Uterus (tissue), 4 donors: ENCODE data around the gene MFSD12. TPM values are rescaled to one million over a fixed set of nuclear protein-coding genes. Genes with fewer than 3 reads are reported as not detected.

Experiments
- DNase-seq, 2 donors: peaks; one replicate each; pipeline ENCODE4 v3.0.0-alpha.2; 2019 to 2020
- H3K27ac ChIP-seq, 2 donors: fragments of 200-600 bp; sonication (generic); 1 replicate in 1 of 2; 2 replicates in 1 of 2; pipeline ENCODE4 v1.5.1; 2016 to 2018
- H3K27me3 ChIP-seq, 2 donors: fragments of 200-600 bp; sonication (generic); one replicate each; pipeline ENCODE4 v1.5.1; 2018 to 2019; ENCODE audit warnings: control low read depth in 1 of 2
- H3K36me3 ChIP-seq, 2 donors: fragments of 200-600 bp; sonication (generic); one replicate each; pipeline ENCODE4 v1.5.1; 2019; ENCODE audit warnings: control low read depth in 1 of 2
- H3K4me1 ChIP-seq, 2 donors: fragments of 200-600 bp; sonication (generic); one replicate each; pipeline ENCODE4 v1.5.1; 2018 to 2019; ENCODE audit warnings: control low read depth in 1 of 2
- H3K4me3 ChIP-seq, 2 donors: fragments of 200-600 bp; sonication (generic); 1 replicate in 1 of 2; 2 replicates in 1 of 2; pipeline ENCODE4 v1.5.1; 2018 to 2019; ENCODE audit warnings: mild to moderate bottlenecking in 1 of 2
- H3K9me3 ChIP-seq, 2 donors: fragments of 200-600 bp; sonication (generic); one replicate each; pipeline ENCODE4 v1.5.1; 2019; ENCODE audit warnings: control low read depth in 1 of 2
- CTCF ChIP-seq, 4 experiments: fragments of 200-600 bp in 2 of 4; fragments of 450-650 bp in 2 of 4; sonication (generic) in 2 of 4; IDR thresholded peaks; one replicate each; pipeline ENCODE4 v1.5.1; 2016 to 2019; ENCODE audit warnings: antibody characterized with exemption in 4 of 4, mild to moderate bottlenecking in 2 of 4, moderate library complexity in 1 of 4
- POLR2A ChIP-seq, 2 donors: fragments of 450-650 bp; IDR thresholded peaks; one replicate each; pipeline ENCODE4 v1.6.1; 2016; ENCODE audit warnings: antibody characterized with exemption in 2 of 2, mild to moderate bottlenecking in 1 of 2, moderate library complexity in 1 of 2
- intact Hi-C: fragments of 100-400 bp; cut with DNase I; formaldehyde crosslinking; loops from one replicate; pipeline ENCODE4 v1.15.1; 2023; ENCODE audit warnings: low total_unique reads
- total RNA-seq, 4 donors: library from RNA; depleted of rRNA in 3 of 4; stranded (reverse); fragments of >200 nt in 3 of 4; gene quantifications; one replicate each; pipeline versions ENCODE4 v1.1.0 to v1.2.4, GENCODE V29; 2014 to 2023
- donor health status: DM: yes; HTN: yes; CAD: no.

Gene MFSD12
- total RNA-seq, 4 donors from 2014 or later: 0.59 to 44.9 (median 38.9) TPM

GRCh38 chr19:3605361-3605760 lies 48.0 kb upstream of the MFSD12 start:
- DNase-seq: no peak
- peaks cover 0 to 14% of the 10 kb centered on the region in 2 donors for H3K4me1 ChIP-seq
- no peaks in the 10 kb centered on the region for H3K36me3 ChIP-seq
- intact Hi-C loops: no loop called here
- TF ChIP-seq POLR2A (IDR thresholded peaks at IDR 0.05) (no peak), CTCF (IDR thresholded peaks at IDR 0.05) (no peak)
- H3K9me3 ChIP-seq: no peaks in the 10 kb centered on the region
- no peak overlapping the region for H3K4me3 ChIP-seq
- H3K27me3 ChIP-seq: no peaks in the 10 kb centered on the region
- H3K27ac ChIP-seq: no peak overlapping the region

GRCh38 chr19:3604987-3605343 lies 47.6 kb upstream of the MFSD12 start:
- intact Hi-C loops: no loop called here
- DNase-seq: no peak
- Histone ChIP-seq H3K9me3 (no peaks in the 10 kb centered on the region), H3K36me3 (no peaks in the 10 kb centered on the region), H3K27ac (no peak overlapping the region), H3K4me1 (peaks cover 0 to 14% of the 10 kb centered on the region in 2 donors), H3K27me3 (no peaks in the 10 kb centered on the region), H3K4me3 (no peak overlapping the region)
- TF ChIP-seq CTCF (IDR thresholded peaks at IDR 0.05): no peak
- no peak for TF ChIP-seq POLR2A (IDR thresholded peaks at IDR 0.05)

GRCh38 chr19:3604227-3604986 lies 47.0 kb upstream of the MFSD12 start:
- Histone ChIP-seq H3K4me3 (no peak overlapping the region), H3K27ac (peak overlapping the region in 1 of 2 donors; percentile 26), H3K36me3 (no peaks in the 10 kb centered on the region), H3K4me1 (peaks cover 0 to 14% of the 10 kb centered on the region in 2 donors), H3K27me3 (no peaks in the 10 kb centered on the region), H3K9me3 (no peaks in the 10 kb centered on the region)
- TF ChIP-seq POLR2A (IDR thresholded peaks at IDR 0.05): no peak
- TF ChIP-seq CTCF (IDR thresholded peaks at IDR 0.05): no peak
- DNase-seq: no peak
- intact Hi-C loops: no loop called here

- DNase-seq: peak in 1 of 2 donors; percentile 55
- Histone ChIP-seq H3K27ac (peak overlapping the region; percentile 23 to 26), H3K4me3 (no peak overlapping the region), H3K36me3 (no peaks in the 10 kb centered on the region), H3K9me3 (no peaks in the 10 kb centered on the region), H3K27me3 (no peaks in the 10 kb centered on the region), H3K4me1 (peaks cover 0 to 14% of the 10 kb centered on the region in 2 donors)
- intact Hi-C loops: no loop called here
- TF ChIP-seq CTCF (IDR thresholded peaks at IDR 0.05): no peak
- TF ChIP-seq POLR2A (IDR thresholded peaks at IDR 0.05): no peak
These were observed 45.9 kb upstream of the MFSD12 start for GRCh38 chr19:3603121-3603811.

- Histone ChIP-seq H3K9me3 (no peaks in the 10 kb centered on the region), H3K4me1 (peaks cover 0 to 3% of the 10 kb centered on the region in 2 donors), H3K27me3 (no peaks in the 10 kb centered on the region), H3K36me3 (no peaks in the 10 kb centered on the region), H3K4me3 (no peak overlapping the region), H3K27ac (no peak overlapping the region)
- TF ChIP-seq CTCF (IDR thresholded peaks at IDR 0.05) (no peak), POLR2A (IDR thresholded peaks at IDR 0.05) (no peak)
- DNase-seq: no peak
- intact Hi-C loops: no loop called here
These were observed 43.6 kb upstream of the MFSD12 start for GRCh38 chr19:3601021-3601420.
